NCI-H774 (cell line): ENCODE results near the gene FAM200C.

Experiments used
- DNase-seq: peaks from one replicate; lab custom pipeline; 2025; lab: John Stamatoyannopoulos, UW

The FAM200C gene

DNA sequence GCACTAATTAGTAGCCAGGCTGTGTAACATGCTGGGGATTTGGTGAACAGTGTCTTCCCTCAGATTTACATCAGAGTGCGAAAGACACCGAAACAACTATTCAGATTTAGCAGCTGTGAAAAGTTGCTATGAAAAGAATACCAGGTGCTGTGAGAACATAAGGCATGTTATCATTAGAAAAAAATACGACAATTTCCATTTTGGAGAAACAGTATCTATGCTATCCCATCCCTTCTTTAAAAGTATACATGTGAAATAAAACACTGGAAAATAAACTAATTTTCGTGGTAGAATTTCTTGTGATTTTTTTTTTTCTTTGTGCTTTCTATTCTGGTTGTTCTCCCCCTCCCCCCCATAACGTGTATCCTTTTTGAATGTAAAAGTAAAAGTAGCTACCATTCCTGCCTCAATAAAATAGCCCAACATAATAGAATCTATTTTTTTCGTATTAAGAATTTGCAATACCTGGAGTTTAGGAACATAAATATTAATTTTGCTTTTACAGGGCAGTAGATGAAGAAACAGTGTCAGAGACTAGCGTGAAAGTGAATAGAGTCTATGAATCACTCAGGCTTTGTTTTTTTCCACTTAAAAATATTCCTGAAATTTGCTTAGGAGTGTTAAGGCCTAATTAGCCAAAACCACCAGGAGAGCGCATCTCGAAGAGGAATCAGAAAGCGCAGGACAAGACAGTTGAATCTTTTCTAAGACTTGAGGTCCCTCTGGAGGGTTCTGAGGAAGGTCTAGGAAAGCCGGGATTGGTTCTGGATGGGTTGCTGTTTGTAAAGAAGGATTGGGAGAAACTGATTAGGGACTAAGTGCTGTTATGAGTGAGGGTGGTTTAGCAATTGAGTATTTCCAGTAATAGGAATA is 19.8 kb upstream of the FAM200C start:
- no peak for DNase-seq

- peak; percentile 92 for DNase-seq
Observed at GRCh38 chr5:160418561-160419457, 19.0 kb upstream of the FAM200C start, which contains the start of gene SLU7. SLU7 (minus strand) TSS chr5:160419081; CDS start chr5:160415294, 3,787 bp downstream.

GRCh38 chr5:160398806-160399205 is 1.0 kb downstream of the FAM200C start:
- no peak for DNase-seq

DNA sequence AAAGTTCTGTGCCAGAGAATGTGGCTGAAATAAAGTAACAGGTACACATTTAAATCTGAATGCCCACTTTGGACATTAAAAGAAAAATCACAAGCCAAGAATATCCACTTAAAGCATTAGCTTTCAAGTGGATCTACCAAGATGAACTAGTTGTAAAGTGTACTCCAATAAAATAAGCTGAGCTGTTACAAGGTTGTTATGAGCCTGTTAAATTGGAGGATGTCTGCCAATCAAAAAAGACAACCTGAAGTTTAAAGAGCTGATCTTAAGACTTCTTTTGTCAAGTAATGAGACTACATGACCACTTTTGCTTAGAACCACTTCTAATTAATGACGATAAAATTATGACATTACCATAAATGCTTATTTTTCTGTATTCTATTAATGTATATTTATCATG is 2.4 kb downstream of the FAM200C start:
- no peak for DNase-seq

DNA sequence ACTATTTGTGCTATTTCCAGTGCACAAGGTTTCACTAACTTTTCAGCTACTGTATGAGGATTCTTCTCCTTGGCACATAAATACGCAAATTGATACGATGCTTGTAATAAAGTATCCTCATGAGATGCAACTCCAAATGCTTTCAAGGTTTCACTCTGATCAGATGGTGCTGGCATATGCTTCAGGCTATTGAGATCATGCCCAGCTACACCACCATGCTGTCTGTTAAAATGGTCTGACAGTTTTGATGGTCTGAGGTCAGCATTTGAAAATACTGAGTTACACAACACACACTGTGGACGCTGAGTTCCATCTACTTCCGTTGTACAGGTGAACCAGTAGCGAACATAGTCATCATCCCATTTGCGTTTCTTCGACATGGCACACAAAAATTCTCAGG is 4.7 kb downstream of the FAM200C start:
- no peak for DNase-seq

GRCh38 chr5:160390787-160391696 is 8.8 kb downstream of the FAM200C start:
- DNase-seq = peak; percentile 2

- no peak for DNase-seq
Observed at GRCh38 chr5:160387445-160387844, 12.4 kb downstream of the FAM200C start.

- no peak for DNase-seq
Observed at GRCh38 chr5:160385496-160385895, 14.4 kb downstream of the FAM200C start.

GRCh38 chr5:160384681-160385080 is 15.2 kb downstream of the FAM200C start:
- no peak for DNase-seq

GRCh38 chr5:160382346-160382745 is 17.5 kb downstream of the FAM200C start:
- DNase-seq = no peak

DNA sequence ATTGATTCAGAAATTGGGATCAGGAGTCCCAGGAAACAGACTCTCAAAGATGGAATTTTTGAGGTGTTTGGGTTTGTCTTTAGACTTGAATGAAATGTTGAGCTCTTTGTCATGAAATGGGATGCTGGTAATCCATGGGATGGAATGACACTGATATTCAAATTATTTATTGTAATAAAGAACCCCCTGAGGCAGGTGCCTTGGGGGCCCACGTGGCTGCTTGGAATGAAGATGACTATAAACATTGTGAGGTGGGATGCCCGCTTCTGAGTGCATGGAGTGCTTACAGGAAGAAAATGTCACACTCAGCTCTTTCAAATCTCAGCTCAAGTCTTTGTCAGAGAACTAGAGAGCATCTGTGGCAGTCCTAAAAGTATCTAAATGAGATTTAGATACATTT is 19.8 kb downstream of the FAM200C start:
- no peak for DNase-seq

DNA sequence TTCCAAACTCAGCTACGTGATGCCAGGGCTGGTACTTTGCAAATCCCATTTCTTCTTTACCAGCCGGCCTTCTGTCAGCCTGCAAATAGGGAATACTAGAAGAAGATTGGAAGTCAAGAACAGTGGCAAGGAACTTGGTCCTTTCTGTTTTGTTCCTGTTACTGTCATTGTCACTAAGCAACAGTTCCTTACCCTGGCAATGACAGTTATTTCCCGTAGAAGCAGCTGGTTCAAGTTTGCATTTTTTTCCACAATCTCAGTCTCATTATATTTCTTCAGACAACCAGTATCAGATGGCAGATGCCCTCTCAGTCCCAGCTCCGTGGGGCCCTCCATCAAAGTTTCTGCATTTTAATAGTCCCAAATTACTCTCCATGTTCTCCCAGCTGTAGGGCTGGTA is 20.3 kb downstream of the FAM200C start:
- no peak for DNase-seq

DNA sequence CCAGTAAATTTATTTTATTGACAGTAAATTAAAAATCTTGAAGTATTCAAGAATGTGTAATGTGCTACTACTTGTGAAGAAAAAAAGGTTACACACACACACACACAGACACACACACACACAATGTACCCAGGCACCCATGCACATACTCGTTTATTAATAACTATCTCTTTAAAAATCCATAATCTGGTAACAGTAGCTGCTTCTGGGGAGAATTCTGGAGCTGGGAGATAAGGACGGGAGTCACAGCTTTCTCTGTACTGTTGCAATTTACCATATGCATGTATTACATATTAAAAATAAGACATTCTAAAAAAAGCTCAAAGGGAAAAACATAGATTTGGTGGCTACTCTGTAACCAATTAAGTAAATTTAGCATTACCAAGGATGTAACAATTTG is 21.5 kb downstream of the FAM200C start:
- no peak for DNase-seq

GRCh38 chr5:160377651-160378050 is 22.2 kb downstream of the FAM200C start:
- no peak for DNase-seq

DNA sequence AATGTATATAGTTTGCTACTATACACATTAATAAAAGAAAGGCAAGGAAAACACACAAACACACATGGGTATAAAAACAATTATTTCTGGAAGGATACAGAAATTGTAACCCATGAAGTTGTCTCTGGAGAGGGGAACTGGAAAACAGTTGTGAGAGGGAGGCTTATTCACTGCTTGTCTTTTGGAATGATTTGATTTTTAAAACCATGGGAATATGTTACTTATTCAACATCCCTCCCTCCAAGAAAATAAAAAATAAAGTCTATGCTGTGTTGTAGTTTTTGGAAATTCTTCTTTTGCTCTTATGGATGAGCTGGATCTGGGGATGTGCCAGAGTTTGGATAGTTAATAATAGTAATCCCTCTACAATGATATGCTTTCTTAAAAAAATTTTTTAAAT is 23.4 kb downstream of the FAM200C start:
- DNase-seq = no peak

GRCh38 chr5:160375701-160376100 is 24.2 kb downstream of the FAM200C start:
- no peak for DNase-seq

DNA sequence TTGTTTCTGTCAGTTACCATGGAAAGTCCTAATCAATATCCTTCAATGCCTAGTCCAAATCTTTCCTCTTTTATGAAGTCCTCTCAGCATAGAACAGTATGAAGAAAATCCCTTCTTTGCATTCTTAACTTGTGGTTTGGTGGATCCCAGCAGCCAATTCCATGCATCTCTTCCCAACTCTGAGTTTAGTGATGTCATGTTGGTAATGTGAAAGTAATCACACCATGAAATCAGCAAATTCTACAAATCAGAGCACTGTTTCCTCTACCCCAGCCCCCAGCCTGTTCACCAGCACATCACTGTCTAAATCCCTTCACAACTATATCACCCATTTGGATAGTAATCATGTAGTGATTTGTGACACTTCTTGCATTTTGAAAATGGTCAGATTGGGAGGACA is 24.7 kb downstream of the FAM200C start:
- no peak for DNase-seq

DNA sequence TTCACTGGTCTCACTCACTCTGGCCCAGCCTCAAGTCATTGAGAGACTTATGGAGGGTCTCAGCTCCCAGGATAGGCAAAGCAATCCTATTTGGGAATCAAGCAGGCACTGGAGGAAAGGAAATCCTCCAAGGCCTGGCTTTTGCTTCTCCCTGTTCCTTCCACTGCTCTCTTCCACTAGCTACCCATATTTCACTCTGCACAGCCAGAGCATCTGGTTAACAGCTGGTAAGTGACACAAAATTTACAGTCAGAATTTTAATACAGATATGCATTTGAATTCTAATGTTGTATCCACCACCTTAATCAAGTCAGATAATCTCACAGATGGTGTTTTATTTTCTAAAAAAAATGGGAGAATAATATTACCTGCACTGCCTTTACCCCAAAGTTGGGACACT is 28.6 kb downstream of the FAM200C start:
- no peak for DNase-seq

- no peak for DNase-seq
Observed at GRCh38 chr5:160370713-160371034, 29.2 kb downstream of the FAM200C start.

DNA sequence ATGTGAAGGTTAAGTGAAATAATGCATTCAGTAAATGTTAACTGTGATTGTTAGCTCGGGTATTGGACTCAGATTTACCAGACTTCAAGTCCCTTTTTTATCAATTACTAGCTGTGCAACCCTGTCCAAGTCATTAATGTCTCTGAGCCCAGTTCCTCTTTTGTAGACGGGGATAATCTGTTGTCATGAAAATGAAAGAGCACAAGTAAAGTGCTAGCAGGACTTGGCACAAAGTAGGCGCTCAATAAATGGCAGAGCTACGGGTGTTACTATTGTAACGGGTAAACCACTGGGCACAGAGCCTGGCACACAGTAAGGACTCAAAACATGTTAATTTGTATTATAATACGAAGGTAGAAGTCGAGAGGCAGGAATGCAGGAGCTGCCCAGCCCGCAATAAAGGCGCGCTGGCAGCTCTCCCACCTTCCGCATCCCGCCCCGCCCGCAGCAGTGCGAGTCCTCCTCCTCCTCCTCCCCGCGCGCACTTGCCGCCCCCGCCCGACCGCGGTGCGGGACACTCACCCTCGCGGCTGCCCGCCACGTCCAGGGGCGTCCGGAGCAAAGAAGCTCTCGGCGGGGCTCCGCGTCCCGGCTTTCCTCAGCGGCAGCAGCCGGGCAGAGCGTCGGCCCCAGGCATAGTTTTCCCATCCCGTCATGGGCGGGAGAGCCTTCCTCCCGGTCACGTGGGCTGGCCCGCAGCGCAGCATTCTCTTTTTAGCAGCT is 29.7 kb downstream of the FAM200C start, which contains the start of gene C1QTNF2:
TSS of gene C1QTNF2 (minus strand) at position 637 of the 723 bp plus-strand sequence. CDS start 15,615 bp downstream, outside the sequence.
- no peak for DNase-seq

GRCh38 chr5:160367885-160368284 is 32.0 kb downstream of the FAM200C start:
- DNase-seq = no peak
